ENCODE data around the gene TNFSF4. TPM values are rescaled to one million over a fixed set of nuclear protein-coding genes. Genes with fewer than 3 reads are reported as not detected.

TNFSF4 gene
- total RNA-seq, 1 experiment from 2014 or later: 0.31 TPM

- Mint-ChIP-seq H3K27me3 (ENCODE audit: unreplicated experiment) (no peaks in the 10 kb centered on the region), H3K4me1 (ENCODE audit: low read depth, unreplicated experiment) (no peaks in the 10 kb centered on the region), H3K9me3 (ENCODE audit: low read depth, unreplicated experiment) (peaks cover 4% of the 10 kb centered on the region), H3K27ac (ENCODE audit: unreplicated experiment) (no peak overlapping the region), H3K36me3 (ENCODE audit: insufficient read depth, unreplicated experiment) (no peaks in the 10 kb centered on the region), H3K4me3 (ENCODE audit: low read depth, unreplicated experiment) (no peak overlapping the region)
- no peak for DNase-seq
- no TSS peak for BruUV-seq (replicated peaks)
- CTCF ChIA-PET: no interaction called here
- intact Hi-C loops (cut with micrococcal nuclease; ENCODE audit: unreplicated experiment): no loop called here
- no peak for TF ChIP-seq CTCF (IDR thresholded peaks at IDR 0.05; ENCODE audit: unreplicated experiment)
Measured at GRCh38 chr1:173248247-173248940, 41.3 kb upstream of the TNFSF4 start.

- H3K4me3 Mint-ChIP-seq (ENCODE audit: low read depth, unreplicated experiment): no peak overlapping the region
- peaks cover 9% of the 10 kb centered on the region for H3K9me3 Mint-ChIP-seq (ENCODE audit: low read depth, unreplicated experiment)
- H3K4me1 Mint-ChIP-seq (ENCODE audit: low read depth, unreplicated experiment): no peaks in the 10 kb centered on the region
- BruUV-seq (replicated peaks): no TSS peak
- H3K27me3 Mint-ChIP-seq (ENCODE audit: unreplicated experiment): peaks cover 14% of the 10 kb centered on the region
- no peaks in the 10 kb centered on the region for H3K36me3 Mint-ChIP-seq (ENCODE audit: insufficient read depth, unreplicated experiment)
- TF ChIP-seq CTCF (IDR thresholded peaks at IDR 0.05; ENCODE audit: unreplicated experiment): no peak
- intact Hi-C loops (cut with micrococcal nuclease; ENCODE audit: unreplicated experiment): no loop called here
- H3K27ac Mint-ChIP-seq (ENCODE audit: unreplicated experiment): no peak overlapping the region
- no peak for DNase-seq
- CTCF ChIA-PET: no interaction called here
Measured at GRCh38 chr1:173245892-173246291, 38.8 kb upstream of the TNFSF4 start.

- Mint-ChIP-seq H3K36me3 (ENCODE audit: insufficient read depth, unreplicated experiment) (no peaks in the 10 kb centered on the region), H3K27me3 (ENCODE audit: unreplicated experiment) (peaks cover 14% of the 10 kb centered on the region), H3K4me3 (ENCODE audit: low read depth, unreplicated experiment) (no peak overlapping the region), H3K4me1 (ENCODE audit: low read depth, unreplicated experiment) (no peaks in the 10 kb centered on the region), H3K9me3 (ENCODE audit: low read depth, unreplicated experiment) (peaks cover 9% of the 10 kb centered on the region), H3K27ac (ENCODE audit: unreplicated experiment) (no peak overlapping the region)
- no peak for DNase-seq
- intact Hi-C loops (cut with micrococcal nuclease; ENCODE audit: unreplicated experiment): no loop called here
- TF ChIP-seq CTCF (IDR thresholded peaks at IDR 0.05; ENCODE audit: unreplicated experiment): no peak
- CTCF ChIA-PET: interaction anchor here (0.7 kb wide), 1 partner anchor 408 kb away, joined by 4 read pairs; no protein-coding TSS in a partner anchor
- BruUV-seq (replicated peaks): no TSS peak
Measured at GRCh38 chr1:173243300-173243699, 36.2 kb upstream of the TNFSF4 start.

GRCh38 chr1:173241528-173242347 is 34.6 kb upstream of the TNFSF4 start:
- no TSS peak for BruUV-seq (replicated peaks)
- no peak for TF ChIP-seq CTCF (IDR thresholded peaks at IDR 0.05; ENCODE audit: unreplicated experiment)
- Mint-ChIP-seq H3K9me3 (ENCODE audit: low read depth, unreplicated experiment) (peaks cover 9% of the 10 kb centered on the region), H3K27me3 (ENCODE audit: unreplicated experiment) (peaks cover 14% of the 10 kb centered on the region), H3K4me3 (ENCODE audit: low read depth, unreplicated experiment) (no peak overlapping the region), H3K36me3 (ENCODE audit: insufficient read depth, unreplicated experiment) (no peaks in the 10 kb centered on the region), H3K4me1 (ENCODE audit: low read depth, unreplicated experiment) (no peaks in the 10 kb centered on the region), H3K27ac (ENCODE audit: unreplicated experiment) (no peak overlapping the region)
- no peak for DNase-seq
- intact Hi-C loops (cut with micrococcal nuclease; ENCODE audit: unreplicated experiment): no loop called here
- CTCF ChIA-PET: no interaction called here

All from Calu3 (cell line).